GM12878 (cell line): ENCODE measurements around the gene BBX. TPM values are rescaled to one million over a fixed set of nuclear protein-coding genes. Genes with fewer than 3 reads are reported as not detected.

Experiments
- ATAC-seq: fragments of 200-7000 bp; cut with Tn5 transposase; 3 replicates; pipeline ENCODE4 v1.9.1; 2020; ENCODE audit warnings: mild to moderate bottlenecking, moderate library complexity
- BruUV-seq: library from RNA; stranded (reverse); fragments of 400-500 nt; replicated peaks from 2 replicates; lab custom pipeline; 2021; lab: Mats Ljungman, UMichigan
- CTCF ChIA-PET: fragments of 300-600 bp; sonication (Branson Sonifier 250); formaldehyde crosslinking; extraction: SDS; loops from one replicate; lab custom pipeline; 2021; ENCODE audit warnings: inconsistent platforms; lab: Yijun Ruan, JAX
- POLR2A ChIA-PET: fragments of 350-600 bp; formaldehyde crosslinking; extraction: SDS; loops from one replicate; lab custom pipeline; 2021; ENCODE audit warnings: inconsistent platforms; lab: Charles Lee
- RAD21 ChIA-PET: fragments of 300-600 bp; sonication (Branson Sonifier 250); formaldehyde crosslinking; loops from one replicate; lab custom pipeline; 2023; ENCODE audit warnings: antibody characterized with exemption; ENCODE audit not compliant: unreplicated experiment; lab: Charles Lee
- SMC1A ChIA-PET: fragments of 300-600 bp; sonication (Branson Sonifier 250); formaldehyde crosslinking; loops from one replicate; lab custom pipeline; 2023; ENCODE audit not compliant: unreplicated experiment, uncharacterized antibody; lab: Charles Lee
- DNase-seq: peaks from one replicate; pipeline ENCODE4 v3.0.0-alpha.2; 2011; ENCODE audit warnings: low read depth, low spot score
- FAIRE-seq: peaks from 3 replicates; lab custom pipeline; 2011; peaks lifted over from hg19 to GRCh38; lab: Jason Lieb, UNC
- H2AFZ ChIP-seq: 2 replicates; pipeline ENCODE4 v1.6.0; 2011; ENCODE audit warnings: low read depth, low read length, control low read depth; ENCODE audit not compliant: control insufficient read depth
- H3K27ac ChIP-seq: 2 replicates; pipeline ENCODE4 v1.5.1; 2011; ENCODE audit warnings: control low read depth; ENCODE audit not compliant: control insufficient read depth, insufficient read depth
- H3K27me3 ChIP-seq, 2 experiments: replicated peaks in 1 of 2; 2 replicates each; pipeline versions ENCODE4 v1.6.0 to v1.6.1; 2011; ENCODE audit warnings: low read length in 1 of 2; ENCODE audit not compliant: control insufficient read depth in 2 of 2, insufficient read depth in 2 of 2
- H3K36me3 ChIP-seq, 2 experiments: 2 replicates each; pipeline ENCODE4 v1.5.1; 2011; ENCODE audit warnings: low read length in 1 of 2; ENCODE audit not compliant: control insufficient read depth in 2 of 2, insufficient read depth in 2 of 2
- H3K4me1 ChIP-seq: 2 replicates; pipeline ENCODE4 v1.6.1; 2011; ENCODE audit warnings: mild to moderate bottlenecking, low read length, moderate library complexity, mixed read lengths; ENCODE audit not compliant: control insufficient read depth, insufficient read depth
- H3K4me2 ChIP-seq: 2 replicates; pipeline ENCODE4 v1.6.0; 2011; ENCODE audit warnings: control low read depth; ENCODE audit not compliant: control insufficient read depth, insufficient read depth
- H3K4me3 ChIP-seq: fragments of 200-600 bp; sonication (generic); 2 replicates; pipeline ENCODE4 v1.5.1; 2016
- H3K79me2 ChIP-seq: 2 replicates; pipeline ENCODE4 v1.6.0; 2011; ENCODE audit warnings: low read length; ENCODE audit not compliant: control insufficient read depth, insufficient read depth
- H3K9ac ChIP-seq: 2 replicates; pipeline ENCODE4 v1.8.0; 2011; ENCODE audit warnings: low read length, control low read depth, mixed read lengths; ENCODE audit not compliant: control insufficient read depth, insufficient read depth
- H3K9me3 ChIP-seq: replicated peaks from 3 replicates; pipeline ENCODE4 v1.5.1; 2011; ENCODE audit warnings: mild to moderate bottlenecking, low read length; ENCODE audit not compliant: control insufficient read depth, insufficient read depth
- H4K20me1 ChIP-seq: 2 replicates; pipeline ENCODE4 v1.6.0; 2011; ENCODE audit not compliant: control insufficient read depth, insufficient read depth
- CEBPB ChIP-seq, 2 experiments: fragments of 150-350 bp in 1 of 2; IDR thresholded peaks; 2 replicates each; pipeline ENCODE4 v1.6.1; 2012 to 2014; ENCODE audit warnings: low read depth in 2 of 2, low read length in 2 of 2, borderline replicate concordance in 1 of 2, inconsistent platforms in 1 of 2
- ESRRA ChIP-seq: IDR thresholded peaks from 2 replicates; pipeline ENCODE4 v1.6.1; 2012; ENCODE audit warnings: mild to moderate bottlenecking, low read length, improper control_type of control experiment
- HDAC6 ChIP-seq: fragments of 200-600 bp; sonication (generic); IDR thresholded peaks from one replicate; pipeline ENCODE4 v1.8.0; 2017; ENCODE audit warnings: antibody characterized with exemption; ENCODE audit not compliant: unreplicated experiment
- IKZF1 ChIP-seq: fragments of 450-650 bp; conservative IDR thresholded peaks from 2 replicates; pipeline ENCODE4 v1.6.1; 2017; ENCODE audit warnings: antibody characterized with exemption, mild to moderate bottlenecking
- KAT2A ChIP-seq: conservative IDR thresholded peaks from 2 replicates; pipeline ENCODE4 v1.6.1; 2011; ENCODE audit warnings: low read depth, low read length; ENCODE audit not compliant: control insufficient read depth
- KLF5 ChIP-seq: fragments of 450-650 bp; IDR thresholded peaks from 2 replicates; pipeline ENCODE4 v1.6.1; 2014; ENCODE audit warnings: mild to moderate bottlenecking; ENCODE audit not compliant: partially characterized antibody
- MTA2 ChIP-seq: fragments of 450-650 bp; IDR thresholded peaks from 2 replicates; pipeline ENCODE4 v1.6.1; 2016; ENCODE audit warnings: low read depth, mild to moderate bottlenecking, moderate library complexity
- MYB ChIP-seq: fragments of 150-350 bp; IDR thresholded peaks from 2 replicates; pipeline ENCODE4 v1.6.1; 2014; ENCODE audit warnings: mild to moderate bottlenecking, low read depth, low read length, borderline replicate concordance
- NFYB ChIP-seq: IDR thresholded peaks from 2 replicates; pipeline ENCODE4 v1.6.1; 2011; ENCODE audit warnings: low read depth, mild to moderate bottlenecking, low read length, improper control_type of control experiment, moderate library complexity; ENCODE audit not compliant: insufficient read depth
- RCOR1 ChIP-seq: conservative IDR thresholded peaks from 2 replicates; pipeline ENCODE4 v1.6.1; 2012; ENCODE audit warnings: low read depth, low read length, improper control_type of control experiment
- TAF1 ChIP-seq: IDR thresholded peaks from 2 replicates; pipeline ENCODE4 v1.6.1; 2011; ENCODE audit warnings: mild to moderate bottlenecking, low read depth, low read length, borderline replicate concordance
- WGBS: methylation state at CpG from one replicate; pipeline ENCODE4 v1.1.6; 2016; ENCODE audit warnings: low lambda C conversion rate; ENCODE audit not compliant: insufficient replicate concordance, insufficient coverage; ENCODE audit errors: missing lambda C conversion rate; 5-methylcytosine and 5-hydroxymethylcytosine counted together
- in situ Hi-C: fragments of 300-500 bp; cut with MboI; formaldehyde crosslinking; loops from 9 replicates; pipeline ENCODE4 v1.14.3; 2018; ENCODE audit warnings: mixed read lengths
- intact Hi-C: fragments of 100-400 bp; cut with micrococcal nuclease; formaldehyde crosslinking; loops from one replicate; pipeline ENCODE4 v1.14.2; 2022; ENCODE audit not compliant: unreplicated experiment
- polyA plus RNA-seq, 11 experiments: library from polyadenylated mRNA; depleted of rRNA in 4 of 11; unstranded in 6 of 11; stranded (reverse) in 5 of 11; fragments of >200 nt; fragmentation: Nextera tagmentation in 4 of 11; fragmentation: Illumina TruSeq in 1 of 11; extraction: Ambion mirVana in 4 of 11; extraction: Trizol in 1 of 11; gene quantifications; 1 replicate in 1 of 11; 2 replicates in 10 of 11; pipeline versions ENCODE4 v1.2.1 to v1.2.3, GENCODE V29; 2011 to 2016; ENCODE audit warnings: inconsistent platforms in 2 of 11, missing spikeins in 2 of 11, low read depth in 1 of 11
- total RNA-seq, 4 experiments: library from RNA; depleted of rRNA in 3 of 4; stranded (reverse); fragments of >200 nt in 3 of 4; fragmentation: Illumina TruSeq in 1 of 4; extraction: Trizol in 1 of 4; gene quantifications; 2 replicates each; pipeline versions ENCODE4 v1.2.1 to v1.2.3, GENCODE V29; 2013 to 2021
- TF ChIP-seq, protein P1 (sequence below): IDR thresholded peaks from 2 replicates; pipeline ENCODE4 v1.6.1; 2011; ENCODE audit warnings: low read depth, low read length, improper control_type of control experiment, borderline replicate concordance

The BBX gene
- total and polyA plus RNA-seq, 10 of the 15 experiments (the other 5 are each of a cell fraction or from before 2014, with no cell fraction given) = 13.3 to 38.5 (median 32.0) TPM

DNA sequence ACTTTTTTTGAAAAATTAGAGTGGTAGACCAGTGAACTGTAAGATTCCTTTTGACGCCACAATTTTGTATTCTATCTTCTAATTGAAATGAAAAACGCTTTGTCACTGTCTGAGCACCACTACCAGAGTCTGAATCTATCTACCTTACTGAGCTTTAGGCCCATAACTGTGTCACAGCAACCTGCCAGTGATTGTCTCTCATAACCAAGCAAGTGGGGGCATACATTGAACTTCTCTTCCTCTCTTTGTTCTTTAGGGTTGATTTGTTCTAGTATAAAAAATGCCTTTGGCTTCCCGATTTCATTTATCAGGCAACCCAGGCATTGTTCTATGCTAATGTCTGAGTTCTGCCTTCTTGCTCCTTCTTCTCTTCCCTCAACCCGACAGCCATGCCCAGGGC, 142.6 kb downstream of the BBX start:
- H3K9me3 ChIP-seq = no peaks in the 10 kb centered on the region
- 98% methylated on average over 4 of the region's 4 CpGs for WGBS
- ChIA-PET CTCF (interaction anchor here (0.9 to 10.5 kb wide), 9 partner anchors 13 to 244 kb away, joined by 3 to 212 read pairs (median 6); no protein-coding TSS in a partner anchor), POLR2A (interaction anchor here (0.9 kb wide), 1 partner anchor 41 kb away, joined by 3 read pairs; no protein-coding TSS in a partner anchor), RAD21 (interaction anchor here (1.0 to 1.7 kb wide), 3 partner anchors 10 to 86 kb away, joined by 3 to 7 read pairs (median 3); no protein-coding TSS in a partner anchor), SMC1A (interaction anchor here (0.7 to 10.2 kb wide), 7 partner anchors 11 to 226 kb away, joined by 3 to 115 read pairs (median 4); no protein-coding TSS in a partner anchor)
- no peaks in the 10 kb centered on the region for H3K79me2 ChIP-seq
- H3K36me3 ChIP-seq = no peaks in the 10 kb centered on the region
- H4K20me1 ChIP-seq = no peaks in the 10 kb centered on the region
- intact Hi-C loops = no loop called here
- H3K27ac ChIP-seq = no peak overlapping the region
- no TSS peak for BruUV-seq
- in situ Hi-C loops = no loop called here
- no peak overlapping the region for H3K4me2 ChIP-seq
- no peak for TF ChIP-seq KLF5
- no peak for TF ChIP-seq MTA2
- TF ChIP-seq RCOR1 = no peak
- no peak for TF ChIP-seq MYB
- TF ChIP-seq TAF1 = no peak
- TF ChIP-seq NFYB = no peak
- TF ChIP-seq CEBPB (IDR thresholded peaks at IDR 0.05; ENCODE audit: borderline replicate concordance in 1 of 2, low read depth in 2 of 2, low read length in 2 of 2) = no peak
- TF ChIP-seq KAT2A = no peak
- no peak for TF ChIP-seq HDAC6
- TF ChIP-seq, protein P1, sequence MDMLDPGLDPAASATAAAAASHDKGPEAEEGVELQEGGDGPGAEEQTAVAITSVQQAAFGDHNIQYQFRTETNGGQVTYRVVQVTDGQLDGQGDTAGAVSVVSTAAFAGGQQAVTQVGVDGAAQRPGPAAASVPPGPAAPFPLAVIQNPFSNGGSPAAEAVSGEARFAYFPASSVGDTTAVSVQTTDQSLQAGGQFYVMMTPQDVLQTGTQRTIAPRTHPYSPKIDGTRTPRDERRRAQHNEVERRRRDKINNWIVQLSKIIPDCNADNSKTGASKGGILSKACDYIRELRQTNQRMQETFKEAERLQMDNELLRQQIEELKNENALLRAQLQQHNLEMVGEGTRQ = no peak
- TF ChIP-seq ESRRA = no peak
- TF ChIP-seq IKZF1 = no peak
- DNase-seq = no peak
- no peak overlapping the region for H3K9ac ChIP-seq
- FAIRE-seq = no peak
- no peaks in the 10 kb centered on the region for H3K27me3 ChIP-seq
- ATAC-seq = no peak
- H3K4me3 ChIP-seq = no peak overlapping the region
- no peak overlapping the region for H2AFZ ChIP-seq
- H3K4me1 ChIP-seq = peaks cover 13% of the 10 kb centered on the region
